CD1c-positive myeloid dendritic cell (primary cell): ENCODE results near the gene CC2D1A.
A peak's percentile ranks its signal among the peaks of the same experiment; 100 is the strongest.
"Not testable (repeated sequence)": the region's sequence is repeated elsewhere in the genome, so short reads cannot be mapped to it uniquely, and the experiment has no call there.

Experiments
- DNase-seq: peaks from one replicate; pipeline ENCODE4 v3.0.0-alpha.2; 2016; ENCODE audit errors: extremely low spot score

Gene CC2D1A

DNA sequence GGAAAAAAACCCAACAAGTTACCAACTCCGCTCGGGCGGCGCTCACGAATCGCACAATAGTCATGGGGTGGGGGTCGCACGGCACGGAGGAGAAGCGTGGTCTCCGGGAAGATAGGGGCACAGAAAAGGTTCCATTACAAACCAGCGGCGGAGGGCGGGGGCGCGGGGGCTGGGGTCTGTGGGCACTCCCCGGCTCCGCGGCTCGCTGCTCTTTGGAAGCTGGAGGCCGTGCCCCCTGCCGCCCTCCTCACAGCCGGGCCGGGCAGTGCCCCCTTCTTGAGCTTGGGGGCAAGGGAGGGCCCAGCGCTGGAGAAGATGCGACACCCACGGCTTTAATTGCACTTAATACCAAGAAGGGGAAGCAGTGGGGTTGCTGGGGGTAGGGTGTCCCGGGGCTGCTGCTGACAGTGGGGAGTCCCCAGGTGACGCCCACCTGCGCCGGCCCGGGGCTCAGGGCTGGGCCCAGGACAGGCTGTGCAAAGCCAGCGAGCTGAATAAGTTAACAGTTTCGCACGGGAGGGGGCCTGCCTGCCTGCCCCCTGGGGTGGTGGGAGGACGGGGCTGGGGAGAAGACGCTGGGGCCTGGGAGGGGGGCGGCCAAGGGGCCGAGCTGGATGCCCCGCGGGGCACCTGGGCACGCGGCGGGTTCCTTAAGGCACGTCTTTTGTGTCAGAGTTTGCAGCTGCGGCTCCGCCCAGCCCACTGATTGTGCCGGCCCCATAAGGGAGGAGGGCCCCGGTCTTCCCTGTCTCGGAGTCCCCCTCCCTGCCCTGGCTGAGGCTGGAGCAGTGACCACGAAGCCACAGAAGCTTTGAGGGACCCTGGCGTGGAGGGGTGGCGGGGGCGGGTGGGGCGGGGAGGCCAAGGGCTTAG is 56.1 kb downstream of the CC2D1A start:
- DNase-seq = no peak

DNA sequence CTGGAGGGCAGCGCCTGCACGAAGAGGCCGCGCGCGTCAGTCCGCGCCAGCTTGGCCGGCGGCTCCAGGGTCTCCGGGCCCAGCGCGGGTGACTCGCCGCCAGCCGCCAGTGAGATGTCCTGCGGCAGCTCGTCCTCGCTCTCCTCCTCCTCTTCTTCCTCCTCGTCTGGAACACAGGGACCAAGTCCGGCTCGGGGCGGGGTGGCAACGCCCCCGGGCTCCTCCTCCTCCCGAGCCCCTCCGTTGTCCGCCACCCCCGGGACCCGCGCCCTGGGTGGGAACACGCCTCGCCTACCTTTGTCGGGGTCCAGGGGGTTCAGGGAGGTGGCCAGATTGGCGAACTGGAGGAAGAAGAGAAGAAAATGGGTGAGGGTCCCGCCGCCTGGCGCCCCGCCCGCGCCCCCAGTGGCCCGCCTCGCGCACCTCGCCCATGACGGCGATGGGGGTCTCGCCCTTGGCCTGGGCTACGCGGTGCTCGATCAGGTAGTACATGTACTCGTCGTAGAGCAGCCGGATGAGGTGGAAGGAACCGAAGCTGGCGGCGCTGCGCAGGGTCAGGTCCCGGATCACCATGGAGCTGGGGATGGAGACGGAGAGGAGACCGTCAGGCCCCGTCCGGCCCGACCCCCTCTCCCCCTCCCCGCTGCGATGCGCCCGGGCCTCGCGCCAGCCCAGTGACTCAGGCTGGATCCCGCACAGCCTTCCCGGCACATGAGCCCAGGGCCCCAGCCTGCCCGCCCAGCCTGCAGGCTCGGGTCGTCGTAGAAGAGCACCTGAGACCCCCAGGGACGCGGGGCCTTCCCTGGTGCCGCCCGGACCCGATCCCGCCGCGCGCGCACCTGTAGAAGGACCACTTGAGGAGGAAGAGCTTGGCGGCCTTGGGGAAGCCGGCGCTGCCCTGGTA is 57.0 kb downstream of the CC2D1A start:
- no peak for DNase-seq

- DNase-seq = no peak
Observed at GRCh38 chr19:13963603-13964105, 57.7 kb downstream of the CC2D1A start.

DNA sequence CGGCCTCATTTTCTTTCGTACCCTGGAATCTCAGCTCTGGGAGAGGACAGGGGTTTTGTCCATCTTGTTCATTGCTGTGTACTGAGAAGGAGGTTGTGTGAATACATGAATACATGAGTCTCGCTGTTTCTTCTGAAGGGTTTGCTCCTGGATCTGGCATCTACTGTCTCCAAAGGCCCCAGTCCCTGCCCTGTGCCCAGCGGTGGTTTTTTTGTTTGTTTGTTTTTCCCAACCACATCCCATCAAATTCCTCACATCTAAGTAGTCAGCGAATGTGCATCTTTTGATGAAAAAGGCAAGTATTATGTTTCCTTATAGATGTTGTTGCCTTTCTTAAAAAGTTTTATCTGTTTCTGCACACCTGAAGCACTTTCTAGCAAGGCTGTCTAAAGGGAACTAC is 58.8 kb downstream of the CC2D1A start:
- no peak for DNase-seq

DNA sequence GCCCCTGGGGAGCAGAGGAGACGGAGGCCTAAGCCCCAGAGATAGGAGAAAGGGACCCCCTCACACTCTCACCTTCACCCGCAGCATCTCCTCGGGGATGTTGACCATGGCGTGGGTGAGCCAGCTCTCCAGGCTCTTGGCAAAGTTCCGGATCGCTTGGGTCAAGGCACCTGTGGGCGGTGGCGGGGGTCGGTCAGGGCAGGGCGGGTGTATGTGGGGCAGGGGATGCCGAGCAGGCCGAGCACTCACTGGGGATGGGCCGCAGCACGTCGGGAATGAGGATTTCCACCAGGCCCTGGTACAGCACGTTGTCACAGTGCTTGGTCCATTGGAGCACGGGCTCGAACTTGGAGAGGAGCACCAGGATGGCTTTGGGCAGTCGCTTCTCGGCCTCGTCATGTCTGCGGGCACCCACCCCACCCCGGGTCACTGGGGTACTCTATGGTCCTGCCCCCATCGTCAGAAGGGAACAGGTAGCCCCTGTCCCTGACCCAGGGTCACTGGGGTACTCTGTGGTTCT is 59.4 kb downstream of the CC2D1A start:
- no peak for DNase-seq

DNA sequence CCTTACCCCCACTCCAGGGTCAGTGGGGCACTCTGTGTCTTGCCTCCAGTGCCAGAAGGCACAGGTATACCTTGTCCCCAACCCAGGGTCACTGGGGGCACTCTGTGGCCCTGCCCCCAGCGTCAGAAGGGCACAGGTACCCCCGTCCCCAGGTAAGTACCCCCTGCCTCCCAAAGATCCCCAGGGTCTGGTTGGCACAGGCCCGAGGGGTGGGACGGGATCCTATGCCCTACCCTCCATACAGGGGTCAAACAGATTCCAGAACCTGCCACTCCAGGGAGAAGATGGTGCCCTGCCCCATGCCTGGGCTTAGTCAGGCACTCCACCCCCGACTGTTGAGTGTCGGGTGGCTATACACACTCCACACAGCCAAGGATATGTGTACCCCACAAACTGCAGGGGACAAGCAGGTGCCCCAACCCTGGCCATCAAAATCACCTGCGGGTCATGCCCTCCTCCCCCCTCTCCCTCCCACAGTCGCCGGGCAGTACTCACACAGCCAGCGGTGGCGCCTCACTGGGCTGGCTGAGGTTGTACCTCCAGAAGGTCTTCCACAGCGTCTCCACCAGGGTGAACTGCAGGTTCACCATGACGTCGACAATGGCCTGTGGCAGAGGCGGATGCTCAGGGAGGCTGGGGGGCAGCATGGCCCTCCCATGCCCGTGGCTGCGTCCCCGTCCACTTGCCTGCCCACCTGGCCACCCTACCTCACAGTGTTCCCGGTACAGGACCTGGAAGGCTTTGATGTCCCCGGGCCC is 60.1 kb downstream of the CC2D1A start:
- no peak for DNase-seq

DNA sequence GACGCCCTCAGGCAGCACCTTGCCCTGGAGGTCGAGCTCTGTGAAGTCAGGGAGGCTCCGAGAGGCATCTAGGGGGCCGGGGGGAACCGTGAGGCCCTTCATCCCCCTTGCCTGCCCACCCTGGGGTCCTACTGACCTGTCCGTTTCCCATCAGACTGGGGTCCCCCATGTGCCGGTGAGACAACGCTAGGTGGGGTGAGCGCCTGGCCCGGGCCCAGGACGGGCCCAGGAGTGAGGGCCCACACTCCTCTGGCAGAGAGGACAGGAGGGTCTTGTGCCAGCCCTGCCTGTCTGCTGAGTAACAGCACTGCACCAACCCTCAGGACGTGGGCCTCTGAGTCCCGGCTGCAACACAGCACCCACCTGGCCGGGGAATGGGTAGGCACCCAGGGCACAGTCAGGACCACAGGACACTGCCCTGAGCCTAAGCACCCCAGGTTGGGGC is 60.7 kb downstream of the CC2D1A start:
- DNase-seq = no peak

GRCh38 chr19:13967206-13967605 is 61.2 kb downstream of the CC2D1A start:
- not testable (repeated sequence) for DNase-seq

DNA sequence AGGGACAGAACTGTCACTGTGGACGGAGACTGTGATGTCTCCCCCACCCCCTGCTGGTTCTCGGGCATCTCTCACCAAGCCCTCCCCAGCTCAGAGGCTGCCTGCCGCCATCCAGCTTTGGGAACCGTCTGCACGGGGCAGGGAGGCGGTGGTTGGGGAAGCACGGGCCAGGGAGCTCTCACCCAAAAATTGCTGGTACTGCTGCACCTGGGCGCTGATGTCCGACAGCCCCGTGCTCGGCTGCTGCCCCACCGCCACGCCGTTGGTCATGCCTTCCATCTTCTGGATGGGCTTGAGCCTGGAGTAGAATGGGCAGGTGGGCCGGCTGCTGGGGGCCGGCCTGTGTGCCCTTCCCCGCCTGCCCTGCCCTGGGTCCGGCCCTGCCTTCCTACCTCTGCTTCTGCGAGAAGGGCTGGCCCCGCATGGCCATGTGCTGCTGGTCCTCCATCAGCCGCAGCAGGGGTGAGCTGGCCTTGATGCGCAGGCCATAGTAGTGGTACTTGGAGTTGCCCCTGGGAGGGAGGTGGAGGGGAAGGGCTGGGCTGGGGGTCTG is 62.5 kb downstream of the CC2D1A start:
- DNase-seq = no peak

DNA sequence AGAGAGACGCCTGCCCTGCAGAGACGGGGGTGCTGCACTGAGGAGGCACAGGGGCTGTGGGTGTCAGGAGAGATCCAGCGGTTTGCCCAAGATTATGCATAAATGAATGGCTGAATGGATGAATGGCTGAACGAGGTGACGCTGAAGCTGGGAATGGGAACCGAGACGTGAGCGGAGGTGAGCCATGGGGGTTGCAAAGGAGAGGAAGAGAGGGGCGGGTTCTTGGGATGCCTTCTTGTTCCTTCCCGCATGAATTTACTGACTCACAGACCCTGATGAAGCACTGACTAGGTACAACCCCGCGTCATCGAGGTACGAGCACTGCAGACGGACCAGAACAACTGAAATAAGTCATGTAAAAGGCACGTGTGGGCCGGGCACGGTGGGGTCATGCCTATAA is 63.0 kb downstream of the CC2D1A start:
- no peak for DNase-seq

GRCh38 chr19:13969897-13970296 is 63.9 kb downstream of the CC2D1A start:
- DNase-seq = no peak

DNA sequence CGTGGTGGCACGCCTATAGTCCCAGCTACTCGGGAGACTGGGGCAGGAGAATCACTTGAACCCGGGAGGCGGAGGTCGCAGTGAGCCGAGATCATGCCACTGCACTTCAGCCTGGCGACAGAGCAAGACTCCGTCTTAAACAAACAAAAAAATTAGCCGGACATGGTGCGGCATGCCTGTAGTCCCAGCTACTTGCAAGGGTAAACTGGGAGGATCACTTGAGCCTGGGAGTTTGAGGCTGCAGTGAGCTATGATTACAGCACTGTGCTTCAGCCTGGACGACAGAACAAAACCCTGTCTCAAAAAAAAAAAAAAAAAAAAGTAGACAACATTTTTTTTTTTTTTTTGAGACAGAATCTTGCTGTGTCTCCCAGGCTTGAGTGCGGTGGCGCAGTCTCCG is 65.9 kb downstream of the CC2D1A start:
- not testable (repeated sequence) for DNase-seq

- no peak for DNase-seq
Observed at GRCh38 chr19:13972368-13973155, 66.6 kb downstream of the CC2D1A start.

DNA sequence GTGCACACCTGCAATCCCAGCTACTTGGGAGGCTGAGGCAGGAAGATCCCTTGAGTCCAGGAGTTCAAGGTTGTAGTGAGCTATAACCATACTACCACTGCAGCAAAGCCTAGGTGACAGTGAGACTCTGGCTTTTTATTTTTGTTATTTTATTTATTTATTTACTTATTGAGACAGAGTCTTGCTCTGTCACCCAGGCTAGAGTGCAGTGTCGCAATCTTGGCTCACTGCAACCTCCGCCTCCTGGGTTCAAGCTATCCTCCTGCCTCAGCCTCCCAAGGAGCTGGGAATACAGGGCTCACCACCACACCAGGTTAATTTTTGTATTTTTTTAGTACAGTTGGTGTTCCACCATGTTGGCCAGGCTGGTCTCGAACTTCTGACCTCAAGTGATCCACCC is 67.5 kb downstream of the CC2D1A start:
- DNase-seq = not testable (repeated sequence)

- no peak for DNase-seq
Observed at GRCh38 chr19:13974073-13974472, 68.1 kb downstream of the CC2D1A start.

- DNase-seq = no peak
Observed at GRCh38 chr19:13975870-13976269, 69.9 kb downstream of the CC2D1A start.

DNA sequence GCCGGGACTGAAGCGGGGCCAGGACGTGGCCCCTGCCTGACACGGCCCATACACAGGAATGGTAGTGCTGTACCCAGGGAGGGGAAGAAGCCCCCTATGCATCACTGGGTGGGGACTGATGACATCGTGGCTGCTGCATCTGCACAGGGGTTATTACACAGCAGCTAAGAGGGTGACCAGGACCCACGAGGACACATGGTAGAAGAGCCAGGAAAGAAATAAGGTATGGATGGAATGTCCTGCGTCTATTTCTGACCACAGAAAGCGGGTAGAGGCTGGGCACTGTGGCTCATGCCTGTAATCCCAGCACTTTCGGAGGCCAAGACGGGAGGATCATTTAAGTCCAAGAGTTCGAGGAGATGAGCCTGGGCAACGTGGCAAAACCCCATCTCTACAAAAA is 70.4 kb downstream of the CC2D1A start:
- no peak for DNase-seq

GRCh38 chr19:13977803-13978202 is 71.8 kb downstream of the CC2D1A start:
- DNase-seq = no peak

GRCh38 chr19:13978351-13979243 is 72.6 kb downstream of the CC2D1A start:
- DNase-seq = peak; percentile 33
